NCI-H1092 treated with DMSO at 0.1 percent for 48 hours (cell line): Measurements from ENCODE around the gene KAZN.

Experiments
- DNase-seq: peaks from one replicate; lab custom pipeline; 2025; lab: John Stamatoyannopoulos, UW

KAZN gene

GRCh38 chr1:14614341-14614740 lies 15.9 kb downstream of the KAZN start:
- DNase-seq = no peak

DNA sequence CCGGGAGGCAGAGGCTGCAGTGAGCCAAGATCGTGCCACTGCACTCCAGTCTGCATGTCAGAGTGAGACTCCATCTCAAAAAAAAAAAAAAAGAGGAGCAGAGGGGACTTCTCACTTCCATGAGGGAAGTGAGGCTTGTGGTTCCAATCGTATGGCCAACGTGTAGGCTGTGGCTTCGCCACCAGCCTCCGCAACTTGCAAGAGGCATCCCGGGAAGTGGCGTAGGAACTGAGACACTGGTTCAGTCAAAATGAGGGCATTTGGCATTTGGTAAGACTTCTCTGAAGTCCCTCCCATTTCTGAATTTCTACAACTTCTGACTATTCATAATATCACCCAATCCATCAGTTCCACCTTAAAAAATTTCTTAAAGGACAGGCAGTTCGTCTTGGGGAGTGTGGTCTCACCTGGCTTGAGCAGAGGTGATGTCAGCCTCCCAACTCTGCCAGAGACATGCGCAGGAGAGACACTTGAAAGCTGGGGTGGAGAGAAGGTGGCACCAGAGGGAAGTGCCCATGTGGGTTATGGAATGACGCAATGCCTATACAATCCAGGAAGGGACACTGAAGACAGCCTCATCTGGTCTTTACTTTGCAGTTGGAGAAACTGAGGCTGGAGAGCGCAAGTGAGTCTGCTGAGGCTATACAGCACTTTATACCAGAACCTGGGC lies 17.2 kb downstream of the KAZN start:
- no peak for DNase-seq

GRCh38 chr1:14616632-14617396 lies 18.3 kb downstream of the KAZN start:
- no peak for DNase-seq

- DNase-seq = no peak
Observed at GRCh38 chr1:14617791-14618190, 19.3 kb downstream of the KAZN start.

GRCh38 chr1:14620941-14621340 lies 22.5 kb downstream of the KAZN start:
- no peak for DNase-seq

DNA sequence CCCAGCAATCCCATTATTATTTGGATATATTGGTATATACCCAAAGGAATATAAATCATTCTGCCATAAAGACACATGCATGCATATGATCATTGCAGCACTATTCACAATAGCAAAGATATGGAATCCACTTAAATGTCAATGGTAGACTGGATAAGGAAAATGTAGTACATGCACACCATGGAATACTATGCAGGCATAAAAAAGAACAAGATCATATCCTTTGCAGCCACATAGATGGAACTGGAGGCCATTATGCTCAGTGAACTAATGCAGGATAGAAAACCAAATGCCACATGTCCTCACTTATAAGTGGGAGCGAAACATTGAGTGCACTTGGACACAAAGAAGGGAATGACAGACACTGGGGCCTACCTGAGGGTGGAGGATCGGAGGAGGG lies 24.6 kb downstream of the KAZN start:
- DNase-seq = no peak

DNA sequence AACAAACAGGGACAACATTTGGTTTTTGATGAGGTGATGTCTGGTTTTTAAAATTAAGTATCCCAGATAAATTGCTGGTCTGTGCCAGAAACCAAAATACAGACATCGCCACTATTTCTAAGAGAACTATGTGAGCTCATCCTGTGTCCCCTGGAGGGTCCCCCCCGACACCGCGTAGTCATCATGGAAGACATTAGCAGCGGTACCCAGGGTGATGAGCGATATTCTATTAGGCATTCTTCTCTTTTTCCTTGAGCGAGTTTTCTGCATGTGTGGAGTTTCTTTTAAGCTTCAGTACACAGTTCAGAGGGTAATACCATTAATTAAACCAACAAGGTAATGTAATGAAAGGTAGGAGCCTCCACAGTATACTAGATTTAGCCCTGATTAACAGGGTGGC lies 26.5 kb downstream of the KAZN start:
- DNase-seq = no peak

DNA sequence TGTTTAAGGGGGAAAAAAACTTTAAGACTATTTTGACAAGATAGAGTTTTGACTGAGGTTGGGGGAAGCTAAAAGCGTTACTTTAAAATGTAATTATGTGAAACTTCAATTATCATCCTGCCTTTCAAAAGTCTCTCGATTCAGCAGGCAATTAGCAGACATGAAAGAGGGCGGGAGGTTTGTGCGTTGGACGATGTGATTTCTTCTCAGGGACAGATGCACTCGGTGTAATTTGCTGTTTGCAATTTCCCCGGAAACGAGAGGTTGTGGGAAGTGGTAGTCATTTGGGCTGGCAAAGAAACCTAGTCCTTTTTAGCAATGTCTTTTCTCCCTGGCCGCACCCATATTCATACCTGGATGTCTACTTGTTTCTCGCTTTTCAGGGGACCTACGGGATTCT lies 27.1 kb downstream of the KAZN start:
- no peak for DNase-seq

- no peak for DNase-seq
Observed at GRCh38 chr1:14625996-14626395, 27.5 kb downstream of the KAZN start.

GRCh38 chr1:14626869-14627607 lies 28.6 kb downstream of the KAZN start:
- DNase-seq = no peak

- no peak for DNase-seq
Observed at GRCh38 chr1:14627608-14628489, 29.4 kb downstream of the KAZN start.

GRCh38 chr1:14629363-14630014 lies 31.0 kb downstream of the KAZN start:
- DNase-seq = no peak

GRCh38 chr1:14630986-14631385 lies 32.5 kb downstream of the KAZN start:
- DNase-seq = no peak

DNA sequence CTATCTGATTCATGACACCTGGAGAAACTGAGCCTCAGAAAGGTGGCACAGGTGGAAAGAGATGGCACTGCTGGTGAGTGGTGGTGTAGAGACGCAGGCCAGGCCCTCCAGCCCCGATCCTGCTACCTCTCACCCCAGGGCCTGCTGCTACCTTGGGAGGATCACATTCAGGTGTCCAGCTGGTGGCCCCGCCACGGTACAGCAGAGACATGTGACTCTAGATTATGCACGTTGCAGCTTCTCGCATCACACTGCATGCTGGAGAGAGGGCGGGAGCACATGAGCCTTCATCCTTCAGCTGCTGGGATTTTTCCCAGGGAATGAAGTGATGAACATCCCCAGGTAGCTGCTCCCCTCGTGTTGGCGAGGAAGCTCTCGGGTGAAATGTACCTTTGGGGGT lies 32.9 kb downstream of the KAZN start:
- no peak for DNase-seq

DNA sequence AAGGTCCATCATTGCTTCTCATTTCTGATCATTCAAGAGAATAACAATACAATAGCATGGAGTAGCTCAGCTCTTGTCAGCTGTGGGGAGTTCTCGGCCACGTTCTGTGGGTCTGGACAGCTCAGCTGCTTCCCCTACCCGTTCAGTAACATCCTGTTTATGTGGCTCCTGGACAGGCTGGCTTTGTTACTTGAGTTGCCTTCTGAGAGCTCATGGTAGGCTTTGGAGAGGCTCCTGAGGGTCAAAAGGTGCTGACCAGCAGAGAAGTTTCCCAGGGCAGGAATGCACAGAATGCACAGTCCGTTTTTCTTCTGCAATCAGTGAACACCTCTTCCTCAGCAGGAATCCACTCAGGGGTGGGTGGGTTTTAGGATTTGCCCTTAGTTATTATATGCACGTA lies 36.0 kb downstream of the KAZN start:
- no peak for DNase-seq

- no peak for DNase-seq
Observed at GRCh38 chr1:14635421-14635820, 36.9 kb downstream of the KAZN start.

DNA sequence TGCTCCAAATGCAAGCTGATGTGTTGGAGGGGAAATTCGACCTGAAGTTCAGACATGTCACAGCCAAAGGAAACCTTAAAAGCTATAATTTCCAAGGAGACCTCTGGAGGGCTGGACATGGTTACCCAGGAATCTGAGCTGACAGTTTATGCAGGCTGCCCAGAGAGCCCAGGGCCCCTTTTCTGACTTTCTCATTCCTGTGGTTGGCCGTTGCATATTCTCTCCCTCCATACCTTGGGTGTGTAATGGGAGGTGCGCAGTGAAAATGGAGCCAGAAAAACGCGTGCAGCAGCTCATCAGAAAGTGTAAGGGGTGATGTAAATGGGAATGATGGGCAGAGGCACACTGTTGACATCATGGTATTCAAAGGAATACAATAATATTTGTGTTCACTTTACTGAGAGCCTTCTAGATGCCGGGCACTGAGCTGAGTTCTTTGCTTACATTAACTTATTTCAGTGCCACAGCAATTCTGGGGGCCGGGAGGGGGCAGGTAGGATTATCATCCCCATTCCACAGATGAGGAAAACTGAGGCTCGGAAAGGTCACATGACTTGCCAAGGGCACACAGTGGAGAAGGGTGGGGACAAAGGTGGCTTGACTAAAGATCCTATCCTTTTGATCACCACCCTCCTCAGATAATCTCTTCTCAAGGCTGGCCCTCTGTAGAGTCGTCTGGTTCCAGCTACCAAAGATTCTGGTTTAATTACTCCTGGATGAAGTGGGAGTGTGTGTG lies 38.6 kb downstream of the KAZN start:
- no peak for DNase-seq

DNA sequence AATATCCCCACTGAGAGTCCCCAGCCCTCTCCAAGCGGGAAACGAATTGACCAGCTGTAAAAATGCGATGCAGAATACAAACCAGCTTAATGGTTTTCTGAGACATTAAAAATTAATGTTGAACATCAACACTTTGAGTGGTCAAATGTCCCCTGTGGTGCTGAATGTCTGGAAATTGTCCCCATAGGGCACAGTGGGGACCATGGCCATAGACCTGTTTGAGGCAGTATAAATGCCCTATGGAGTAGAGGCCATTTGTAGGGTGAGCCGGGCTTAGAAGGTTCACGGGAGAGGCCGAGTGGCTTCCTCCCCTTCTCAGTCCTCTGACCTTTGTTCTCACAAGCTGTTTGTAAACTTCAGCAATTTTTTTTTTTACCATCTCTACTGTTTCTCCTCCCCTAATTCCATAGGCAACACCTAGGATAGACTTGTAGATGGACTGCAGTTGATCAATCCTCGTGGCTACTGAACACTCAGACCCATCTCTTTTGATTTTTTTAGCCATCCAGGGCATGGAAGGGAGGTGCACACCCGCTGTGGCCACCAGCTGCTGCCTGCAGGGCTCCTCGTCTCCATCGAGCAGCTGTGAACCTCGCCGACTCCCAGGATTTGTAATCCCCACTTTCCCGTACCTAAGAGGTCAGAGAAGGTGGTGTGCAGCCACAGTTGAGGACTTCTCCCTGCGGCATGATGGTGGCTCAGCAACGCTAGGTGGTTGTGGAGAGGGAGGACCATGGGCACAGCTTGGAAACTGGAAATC lies 41.0 kb downstream of the KAZN start:
- no peak for DNase-seq

GRCh38 chr1:14642712-14643111 lies 44.2 kb downstream of the KAZN start:
- no peak for DNase-seq

- no peak for DNase-seq
Observed at GRCh38 chr1:14646973-14647372, 48.5 kb downstream of the KAZN start.
